Measurements from ENCODE around the gene SERPINB12.

The SERPINB12 gene

DNA sequence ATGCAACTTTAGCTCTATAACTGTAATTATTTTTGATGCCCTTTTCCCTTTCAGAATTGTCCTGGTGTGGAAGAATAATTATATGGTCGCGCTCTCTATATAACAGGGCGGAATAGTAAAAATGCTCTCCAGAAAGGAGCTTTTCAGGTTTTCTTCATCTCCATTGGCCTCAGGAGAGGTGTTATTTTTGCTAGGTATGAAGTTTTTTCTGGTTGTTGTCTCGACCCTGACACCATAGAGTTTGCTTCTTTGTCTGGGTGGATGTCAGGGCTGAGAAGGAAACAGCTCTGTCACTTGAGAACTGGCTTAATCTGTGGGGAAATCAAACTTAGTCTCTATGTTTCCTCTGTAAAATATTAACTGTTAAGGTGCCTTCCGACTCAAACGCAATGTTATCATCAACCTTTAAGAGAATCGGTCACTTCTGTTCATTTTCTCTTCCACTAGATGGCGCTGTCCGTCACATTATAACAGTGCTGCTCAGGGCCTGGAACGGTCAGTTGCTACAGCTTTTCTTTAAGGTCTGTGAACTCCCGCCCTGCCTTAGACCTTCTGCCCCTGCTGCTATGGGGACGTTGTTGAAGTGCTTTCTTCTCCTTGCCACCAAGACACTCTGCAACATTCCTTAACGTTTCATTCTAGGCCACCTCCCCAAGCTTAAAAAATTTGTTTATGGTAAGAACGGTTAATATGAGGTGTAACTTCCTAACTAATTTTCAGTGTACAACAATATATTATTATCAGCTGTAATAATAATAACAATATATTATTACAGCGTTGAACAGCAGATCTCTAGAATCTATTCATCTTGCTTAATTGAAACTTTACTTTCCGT lies 23.8 kb upstream of the SERPINB12 start:
- Histone ChIP-seq H3K27me3 (ENCODE audit: control insufficient read depth in 2 of 2, insufficient read depth in 2 of 2, low read length in 2 of 2) (peaks cover 2 to 5% of the 10 kb centered on the region in 2 donors), H3K4me1 (ENCODE audit: control insufficient read depth in 2 of 2, insufficient read depth in 2 of 2, low read length in 2 of 2) (peaks cover 0 to 2% of the 10 kb centered on the region in 2 donors), H3K4me3 (ENCODE audit: low read length in 2 of 2) (no peak overlapping the region), H3K9me3 (ENCODE audit: control insufficient read depth in 2 of 2, low read length in 2 of 2) (no peaks in the 10 kb centered on the region), H3K36me3 (ENCODE audit: control insufficient read depth in 2 of 2, insufficient read depth in 2 of 2, low read length in 2 of 2) (no peaks in the 10 kb centered on the region), H3K27ac (ENCODE audit: low read depth in 2 of 2, low read length in 2 of 2) (no peak overlapping the region), H3K9ac (ENCODE audit: low read depth in 1 of 2, low read length in 2 of 2) (no peak overlapping the region)

DNA sequence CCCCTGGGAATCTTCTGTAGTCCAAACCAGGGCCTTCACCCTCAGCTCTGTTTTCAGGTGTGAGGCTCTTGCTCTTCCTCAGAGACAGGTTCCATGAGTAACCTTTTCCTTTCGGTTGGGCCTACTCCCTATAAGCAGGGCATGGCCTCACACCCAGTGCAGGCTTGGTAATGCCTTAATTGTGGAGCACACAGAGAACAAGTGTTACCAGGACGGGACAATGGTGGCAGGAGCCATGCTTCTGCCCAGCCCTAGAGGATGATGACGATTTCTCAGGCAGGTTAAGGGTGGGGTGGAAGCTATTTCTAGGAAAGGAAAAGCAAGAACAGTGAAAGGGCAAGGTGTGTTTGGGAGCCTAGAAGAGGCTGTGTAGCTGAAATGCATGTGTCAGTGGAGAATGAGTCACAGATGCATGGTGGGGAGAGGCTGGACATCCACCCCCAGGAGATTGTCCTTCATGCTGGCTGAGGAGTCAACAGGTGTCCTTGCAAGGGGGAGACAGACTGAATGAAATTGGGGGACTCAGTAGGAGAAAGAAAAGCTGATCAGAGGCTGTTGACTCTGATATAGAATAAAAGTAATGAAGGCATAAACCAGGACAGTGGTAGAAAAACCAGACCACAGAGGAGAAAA lies 22.0 kb upstream of the SERPINB12 start:
- H3K27ac ChIP-seq (ENCODE audit: low read depth in 2 of 2, low read length in 2 of 2), result no peak overlapping the region
- H3K4me1 ChIP-seq (ENCODE audit: control insufficient read depth in 2 of 2, insufficient read depth in 2 of 2, low read length in 2 of 2), result peaks cover 0 to 2% of the 10 kb centered on the region in 2 donors
- H3K4me3 ChIP-seq (ENCODE audit: low read length in 2 of 2), result no peak overlapping the region
- H3K9me3 ChIP-seq (ENCODE audit: control insufficient read depth in 2 of 2, low read length in 2 of 2), result no peaks in the 10 kb centered on the region
- H3K36me3 ChIP-seq (ENCODE audit: control insufficient read depth in 2 of 2, insufficient read depth in 2 of 2, low read length in 2 of 2), result no peaks in the 10 kb centered on the region
- H3K27me3 ChIP-seq (ENCODE audit: control insufficient read depth in 2 of 2, insufficient read depth in 2 of 2, low read length in 2 of 2), result peaks cover 0 to 5% of the 10 kb centered on the region in 2 donors
- H3K9ac ChIP-seq (ENCODE audit: low read depth in 1 of 2, low read length in 2 of 2), result no peak overlapping the region

DNA sequence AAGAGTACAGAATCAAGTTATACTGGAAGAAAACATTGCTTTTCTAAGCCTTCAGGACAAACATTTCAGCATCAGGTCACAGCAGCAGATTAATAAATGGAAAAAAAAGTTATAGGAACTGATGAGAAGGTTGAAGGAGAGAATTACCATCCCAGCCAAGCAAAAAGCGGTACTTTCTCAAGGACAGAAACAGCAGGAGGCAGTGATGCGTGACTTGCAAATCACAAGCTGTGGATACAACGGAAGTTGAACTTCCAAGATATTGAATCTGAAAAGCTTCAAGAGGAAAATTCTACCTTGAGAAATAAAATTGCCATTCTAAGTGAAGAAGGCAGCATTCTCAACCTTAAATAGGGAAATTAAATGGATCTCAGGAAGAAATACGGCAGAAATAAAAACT lies 18.5 kb upstream of the SERPINB12 start:
- Histone ChIP-seq H3K9me3 (ENCODE audit: control insufficient read depth in 2 of 2, low read length in 2 of 2) (no peaks in the 10 kb centered on the region), H3K27ac (ENCODE audit: low read depth in 2 of 2, low read length in 2 of 2) (no peak overlapping the region), H3K4me3 (ENCODE audit: low read length in 2 of 2) (no peak overlapping the region), H3K4me1 (ENCODE audit: control insufficient read depth in 2 of 2, insufficient read depth in 2 of 2, low read length in 2 of 2) (no peaks in the 10 kb centered on the region), H3K9ac (ENCODE audit: low read depth in 1 of 2, low read length in 2 of 2) (no peak overlapping the region), H3K36me3 (ENCODE audit: control insufficient read depth in 2 of 2, insufficient read depth in 2 of 2, low read length in 2 of 2) (no peaks in the 10 kb centered on the region), H3K27me3 (ENCODE audit: control insufficient read depth in 2 of 2, insufficient read depth in 2 of 2, low read length in 2 of 2) (peaks cover 0 to 5% of the 10 kb centered on the region in 2 donors)

DNA sequence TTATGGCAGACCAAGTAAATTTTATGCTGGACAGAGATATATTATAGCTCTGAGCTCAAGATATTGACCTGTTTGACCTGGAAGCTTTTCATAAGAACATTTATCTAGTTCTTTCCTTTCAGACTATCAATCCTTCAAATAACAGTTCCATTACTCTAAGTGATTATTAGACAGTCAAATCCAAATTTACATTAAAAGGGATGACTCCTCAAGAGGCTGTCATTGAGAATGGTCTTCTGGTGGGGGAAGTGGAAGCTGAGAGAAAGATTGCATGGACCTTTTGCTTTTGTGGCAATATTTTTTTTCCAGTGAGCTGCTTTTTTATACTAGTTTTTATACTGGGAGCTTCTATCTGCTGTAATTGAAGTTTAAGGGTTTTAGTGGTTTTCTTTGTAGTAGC lies 14.9 kb upstream of the SERPINB12 start:
- H3K27me3 ChIP-seq (ENCODE audit: control insufficient read depth in 2 of 2, insufficient read depth in 2 of 2, low read length in 2 of 2), result peaks cover 0 to 3% of the 10 kb centered on the region in 2 donors

DNA sequence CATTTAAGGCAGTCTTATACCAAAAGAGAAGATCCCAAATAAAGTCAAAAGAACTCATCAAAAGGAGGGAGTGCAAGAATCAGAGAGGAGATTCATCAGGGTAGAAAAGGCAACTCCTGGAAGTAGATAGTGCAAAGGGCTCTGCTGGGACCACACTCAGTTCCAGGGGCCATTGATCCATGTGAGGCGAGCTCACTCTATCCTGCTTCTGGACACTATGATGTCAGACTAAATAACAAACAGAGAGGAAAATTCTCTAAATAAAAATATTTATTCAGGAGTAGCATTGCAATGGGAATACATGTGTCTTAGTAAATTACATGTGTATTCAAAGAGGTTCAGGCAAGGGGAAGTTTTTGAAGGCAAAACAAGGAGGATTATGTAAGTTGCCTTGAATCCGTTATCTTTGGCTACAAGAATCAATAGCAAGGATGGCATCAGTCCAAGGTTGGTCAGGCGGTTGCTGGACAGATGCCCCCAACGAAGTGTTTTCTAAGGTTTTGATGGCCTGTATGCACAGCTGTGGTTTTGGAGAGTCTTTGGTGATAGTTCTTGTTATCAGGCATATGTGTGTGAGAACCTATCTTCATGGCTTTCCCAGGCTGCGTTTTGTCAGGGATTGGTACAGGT lies 13.2 kb upstream of the SERPINB12 start:
- Histone ChIP-seq H3K9ac (ENCODE audit: low read depth in 1 of 2, low read length in 2 of 2) (no peak overlapping the region), H3K9me3 (ENCODE audit: control insufficient read depth in 2 of 2, low read length in 2 of 2) (no peaks in the 10 kb centered on the region), H3K27me3 (ENCODE audit: control insufficient read depth in 2 of 2, insufficient read depth in 2 of 2, low read length in 2 of 2) (peaks cover 0 to 3% of the 10 kb centered on the region in 2 donors), H3K36me3 (ENCODE audit: control insufficient read depth in 2 of 2, insufficient read depth in 2 of 2, low read length in 2 of 2) (no peaks in the 10 kb centered on the region), H3K4me1 (ENCODE audit: control insufficient read depth in 2 of 2, insufficient read depth in 2 of 2, low read length in 2 of 2) (no peaks in the 10 kb centered on the region), H3K27ac (ENCODE audit: low read depth in 2 of 2, low read length in 2 of 2) (no peak overlapping the region), H3K4me3 (ENCODE audit: low read length in 2 of 2) (no peak overlapping the region)

More for the DNA sequence above, 14.9 kb upstream of the SERPINB12 start:
- no peak overlapping the region for H3K9ac ChIP-seq (ENCODE audit: low read depth in 1 of 2, low read length in 2 of 2)
- H3K27ac ChIP-seq (ENCODE audit: low read depth in 2 of 2, low read length in 2 of 2), result no peak overlapping the region
- H3K9me3 ChIP-seq (ENCODE audit: control insufficient read depth in 2 of 2, low read length in 2 of 2), result no peaks in the 10 kb centered on the region
- H3K36me3 ChIP-seq (ENCODE audit: control insufficient read depth in 2 of 2, insufficient read depth in 2 of 2, low read length in 2 of 2), result no peaks in the 10 kb centered on the region
- H3K4me3 ChIP-seq (ENCODE audit: low read length in 2 of 2), result no peak overlapping the region
- H3K4me1 ChIP-seq (ENCODE audit: control insufficient read depth in 2 of 2, insufficient read depth in 2 of 2, low read length in 2 of 2), result no peaks in the 10 kb centered on the region

DNA sequence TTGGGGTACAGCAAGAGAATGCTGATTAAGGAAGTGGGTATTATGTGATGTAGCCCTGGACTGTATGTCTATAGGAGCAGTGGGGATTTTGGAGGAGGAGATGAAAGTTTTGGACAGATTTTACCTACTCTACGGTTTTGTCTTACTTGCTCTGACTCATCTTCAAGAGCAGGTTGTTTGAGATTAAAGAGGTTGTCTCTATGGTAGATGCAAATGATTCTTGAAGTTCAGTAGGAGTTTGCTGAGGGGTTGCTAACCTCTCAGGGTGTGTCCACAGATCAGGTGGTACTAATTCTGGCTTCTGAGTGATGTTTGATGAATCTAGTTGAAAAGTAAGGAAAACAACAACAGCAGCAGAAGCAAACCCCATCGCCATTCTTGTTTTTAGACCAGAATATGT lies 9.7 kb upstream of the SERPINB12 start:
- H3K4me3 ChIP-seq (ENCODE audit: low read length in 2 of 2), result no peak overlapping the region
- H3K36me3 ChIP-seq (ENCODE audit: control insufficient read depth in 2 of 2, insufficient read depth in 2 of 2, low read length in 2 of 2), result no peaks in the 10 kb centered on the region
- no peaks in the 10 kb centered on the region for H3K9me3 ChIP-seq (ENCODE audit: control insufficient read depth in 2 of 2, low read length in 2 of 2)
- H3K27me3 ChIP-seq (ENCODE audit: control insufficient read depth in 2 of 2, insufficient read depth in 2 of 2, low read length in 2 of 2), result peaks cover 0 to 3% of the 10 kb centered on the region in 2 donors
- H3K27ac ChIP-seq (ENCODE audit: low read depth in 2 of 2, low read length in 2 of 2), result no peak overlapping the region
- H3K9ac ChIP-seq (ENCODE audit: low read depth in 1 of 2, low read length in 2 of 2), result no peak overlapping the region
- no peaks in the 10 kb centered on the region for H3K4me1 ChIP-seq (ENCODE audit: control insufficient read depth in 2 of 2, insufficient read depth in 2 of 2, low read length in 2 of 2)

DNA sequence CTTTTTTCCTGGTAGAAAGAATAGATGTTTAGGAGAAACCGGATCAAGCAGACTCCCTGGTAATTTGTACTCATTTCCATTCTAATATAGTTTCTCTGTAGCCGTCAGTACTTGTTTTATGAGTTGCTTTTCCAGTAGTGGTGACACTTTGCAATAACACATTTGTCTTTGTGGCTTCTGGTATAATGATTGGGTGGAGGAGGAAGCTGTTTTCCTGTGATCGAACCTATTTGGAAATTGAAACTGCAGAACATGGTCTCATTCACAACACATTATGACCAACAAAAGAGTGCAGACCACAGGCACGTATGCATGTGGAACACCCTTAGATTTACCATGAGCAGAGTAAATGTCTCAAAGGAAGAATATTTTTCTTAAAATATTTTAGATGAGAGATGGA lies 7.6 kb upstream of the SERPINB12 start:
- no peak overlapping the region for H3K27ac ChIP-seq (ENCODE audit: low read depth in 2 of 2, low read length in 2 of 2)
- no peak overlapping the region for H3K9ac ChIP-seq (ENCODE audit: low read depth in 1 of 2, low read length in 2 of 2)

DNA sequence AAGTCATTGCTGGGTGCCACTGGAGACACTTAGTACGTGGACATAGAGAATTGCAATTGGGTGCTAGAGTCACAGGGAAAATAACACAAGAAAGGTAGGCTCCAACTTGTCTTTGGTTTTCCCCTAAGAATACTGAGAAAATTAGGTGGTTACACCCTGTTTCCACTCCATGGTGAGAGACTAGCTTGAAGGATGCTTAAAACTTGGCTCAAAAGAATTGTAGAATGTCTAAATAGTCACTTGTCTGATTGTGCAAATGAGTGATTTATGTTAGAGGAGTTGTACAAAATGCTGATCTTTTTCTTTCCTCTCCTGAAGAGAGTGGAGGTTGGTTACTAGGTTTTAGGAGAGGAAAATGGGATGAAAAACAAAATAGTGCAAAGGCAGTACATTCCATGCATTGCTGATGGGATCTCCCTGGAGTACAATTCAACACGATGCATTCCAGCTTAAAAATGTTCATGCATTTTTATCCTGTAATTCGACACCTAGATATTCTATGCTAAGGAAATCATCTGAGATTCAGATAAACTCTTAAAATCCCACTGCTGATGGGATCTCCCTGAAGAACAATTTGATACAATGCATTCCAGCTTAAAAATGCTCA lies 2.2 kb upstream of the SERPINB12 start:
- no peaks in the 10 kb centered on the region for H3K4me1 ChIP-seq (ENCODE audit: control insufficient read depth in 2 of 2, insufficient read depth in 2 of 2, low read length in 2 of 2)
- no peaks in the 10 kb centered on the region for H3K36me3 ChIP-seq (ENCODE audit: control insufficient read depth in 2 of 2, insufficient read depth in 2 of 2, low read length in 2 of 2)
- no peak overlapping the region for H3K4me3 ChIP-seq (ENCODE audit: low read length in 2 of 2)
- peaks cover 0 to 3% of the 10 kb centered on the region in 2 donors for H3K27me3 ChIP-seq (ENCODE audit: control insufficient read depth in 2 of 2, insufficient read depth in 2 of 2, low read length in 2 of 2)
- no peak overlapping the region for H3K9ac ChIP-seq (ENCODE audit: low read depth in 1 of 2, low read length in 2 of 2)
- no peaks in the 10 kb centered on the region for H3K9me3 ChIP-seq (ENCODE audit: control insufficient read depth in 2 of 2, low read length in 2 of 2)
- H3K27ac ChIP-seq (ENCODE audit: low read depth in 2 of 2, low read length in 2 of 2), result no peak overlapping the region

More for the DNA sequence above, 7.6 kb upstream of the SERPINB12 start:
- Histone ChIP-seq H3K4me1 (ENCODE audit: control insufficient read depth in 2 of 2, insufficient read depth in 2 of 2, low read length in 2 of 2) (no peaks in the 10 kb centered on the region), H3K4me3 (ENCODE audit: low read length in 2 of 2) (no peak overlapping the region), H3K36me3 (ENCODE audit: control insufficient read depth in 2 of 2, insufficient read depth in 2 of 2, low read length in 2 of 2) (no peaks in the 10 kb centered on the region), H3K27me3 (ENCODE audit: control insufficient read depth in 2 of 2, insufficient read depth in 2 of 2, low read length in 2 of 2) (peaks cover 0 to 3% of the 10 kb centered on the region in 2 donors), H3K9me3 (ENCODE audit: control insufficient read depth in 2 of 2, low read length in 2 of 2) (no peaks in the 10 kb centered on the region)

DNA sequence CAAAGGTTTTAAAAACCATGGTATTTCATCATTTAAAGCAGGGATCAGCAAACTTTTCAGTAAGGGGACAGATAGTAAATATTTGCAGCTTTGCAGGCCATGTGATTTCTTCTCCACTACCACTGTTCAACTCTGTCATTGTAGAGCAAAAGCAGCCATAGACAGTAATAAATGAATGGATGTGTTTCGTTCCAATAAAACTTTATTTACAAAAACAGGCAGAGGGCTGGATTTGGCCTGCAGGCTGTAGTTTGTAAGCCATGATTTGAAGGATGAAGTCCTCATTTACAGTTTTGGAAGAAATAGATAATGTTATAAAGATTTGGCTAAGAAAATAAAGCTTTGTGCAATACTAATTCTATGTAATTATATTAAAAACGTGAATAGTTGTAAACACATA lies 1.8 kb downstream of the SERPINB12 start:
- no peak overlapping the region for H3K9ac ChIP-seq (ENCODE audit: low read depth in 1 of 2, low read length in 2 of 2)
- H3K27me3 ChIP-seq (ENCODE audit: control insufficient read depth in 2 of 2, insufficient read depth in 2 of 2, low read length in 2 of 2), result peaks cover 0 to 3% of the 10 kb centered on the region in 2 donors
- H3K9me3 ChIP-seq (ENCODE audit: control insufficient read depth in 2 of 2, low read length in 2 of 2), result no peaks in the 10 kb centered on the region
- H3K4me3 ChIP-seq (ENCODE audit: low read length in 2 of 2), result no peak overlapping the region
- H3K4me1 ChIP-seq (ENCODE audit: control insufficient read depth in 2 of 2, insufficient read depth in 2 of 2, low read length in 2 of 2), result no peaks in the 10 kb centered on the region
- no peak overlapping the region for H3K27ac ChIP-seq (ENCODE audit: low read depth in 2 of 2, low read length in 2 of 2)
- H3K36me3 ChIP-seq (ENCODE audit: control insufficient read depth in 2 of 2, insufficient read depth in 2 of 2, low read length in 2 of 2), result no peaks in the 10 kb centered on the region

DNA sequence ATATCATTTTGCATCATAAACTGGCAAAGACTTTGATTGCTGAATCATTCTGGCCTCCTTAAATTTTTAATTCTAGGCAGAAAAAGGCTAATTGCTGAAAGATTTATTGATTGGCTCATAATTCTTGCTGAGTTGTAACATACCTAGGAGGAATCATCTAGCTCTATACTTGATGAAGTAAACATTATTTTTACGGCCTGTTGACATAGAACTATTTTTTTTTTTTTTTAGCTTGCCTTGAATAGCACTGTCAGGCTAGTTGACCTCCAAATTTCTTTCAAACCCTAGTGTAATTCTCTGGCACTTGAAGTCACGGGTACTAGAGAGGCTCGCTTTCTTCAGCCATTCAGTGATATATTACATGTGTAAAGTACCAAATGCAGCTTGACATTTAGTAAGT lies 2.8 kb downstream of the SERPINB12 start:
- H3K27ac ChIP-seq (ENCODE audit: low read depth in 2 of 2, low read length in 2 of 2), result no peak overlapping the region
- H3K9me3 ChIP-seq (ENCODE audit: control insufficient read depth in 2 of 2, low read length in 2 of 2), result no peaks in the 10 kb centered on the region
- no peaks in the 10 kb centered on the region for H3K36me3 ChIP-seq (ENCODE audit: control insufficient read depth in 2 of 2, insufficient read depth in 2 of 2, low read length in 2 of 2)
- no peak overlapping the region for H3K9ac ChIP-seq (ENCODE audit: low read depth in 1 of 2, low read length in 2 of 2)
- no peak overlapping the region for H3K4me3 ChIP-seq (ENCODE audit: low read length in 2 of 2)
- peaks cover 0 to 3% of the 10 kb centered on the region in 2 donors for H3K27me3 ChIP-seq (ENCODE audit: control insufficient read depth in 2 of 2, insufficient read depth in 2 of 2, low read length in 2 of 2)
- no peaks in the 10 kb centered on the region for H3K4me1 ChIP-seq (ENCODE audit: control insufficient read depth in 2 of 2, insufficient read depth in 2 of 2, low read length in 2 of 2)
